IMR-90 (cell line): ENCODE measurements around the gene APP. TPM values are rescaled to one million over a fixed set of nuclear protein-coding genes. Genes with fewer than 3 reads are reported as not detected.

Experiments
- ATAC-seq: fragments of 200-7000 bp; cut with Tn5 transposase; 2 replicates; pipeline ENCODE4 v1.9.1; 2020; ENCODE audit warnings: low read depth, mild to moderate bottlenecking, moderate library complexity
- BruUV-seq: library from RNA; stranded (reverse); fragments of 400-500 nt; replicated peaks from 2 replicates; lab custom pipeline; 2021; lab: Mats Ljungman, UMichigan
- CTCF ChIA-PET: fragments of 300-600 bp; formaldehyde crosslinking; extraction: SDS; loops from one replicate; lab custom pipeline; 2021; ENCODE audit warnings: antibody characterized with exemption; lab: Yijun Ruan, JAX
- POLR2A ChIA-PET: fragments of 300-600 bp; sonication (Branson Sonifier 250); formaldehyde crosslinking; loops from one replicate; lab custom pipeline; 2022; ENCODE audit warnings: antibody characterized with exemption; ENCODE audit not compliant: unreplicated experiment; lab: Charles Lee
- DNase-seq: peaks from one replicate; pipeline ENCODE4 v3.0.0; 2013
- H2AFZ ChIP-seq: replicated peaks from 2 replicates; pipeline ENCODE3; 2013; ENCODE audit warnings: low read length, mild to moderate bottlenecking; ENCODE audit not compliant: poor library complexity
- H2AK5ac ChIP-seq: 2 replicates; pipeline ENCODE4 v1.6.1; 2013; ENCODE audit warnings: low read depth, low read length, inconsistent platforms
- H2AK9ac ChIP-seq: replicated peaks from 2 replicates; pipeline ENCODE3; 2013; ENCODE audit warnings: mild to moderate bottlenecking, low read depth, low read length, moderate library complexity; ENCODE audit not compliant: poor library complexity
- H2BK120ac ChIP-seq: 2 replicates; pipeline ENCODE4 v1.6.1; 2013; ENCODE audit warnings: low read depth, low read length, inconsistent platforms
- H2BK15ac ChIP-seq: 3 replicates; pipeline ENCODE4 v1.6.1; 2013; ENCODE audit warnings: low read depth, low read length, inconsistent platforms
- H2BK20ac ChIP-seq: 2 replicates; pipeline ENCODE4 v1.6.1; 2013; ENCODE audit warnings: low read depth, mild to moderate bottlenecking, inconsistent platforms, low read length, moderate library complexity
- H2BK5ac ChIP-seq: 2 replicates; pipeline ENCODE4 v1.6.1; 2013; ENCODE audit warnings: mild to moderate bottlenecking, low read depth, low read length, inconsistent platforms; ENCODE audit not compliant: poor library complexity, severe bottlenecking
- H3K14ac ChIP-seq: replicated peaks from 2 replicates; pipeline ENCODE4 v1.6.1; 2013; ENCODE audit warnings: low read depth, low read length, inconsistent platforms
- H3K18ac ChIP-seq: 2 replicates; pipeline ENCODE4 v1.6.1; 2013; ENCODE audit warnings: low read depth, low read length, control low read depth
- H3K23ac ChIP-seq: 2 replicates; pipeline ENCODE4 v1.6.1; 2013; ENCODE audit warnings: low read depth, low read length, inconsistent platforms
- H3K27ac ChIP-seq: 2 replicates; pipeline ENCODE4 v1.5.1; 2013; ENCODE audit warnings: mild to moderate bottlenecking, control low read depth, low read length; ENCODE audit not compliant: insufficient read depth
- H3K27me3 ChIP-seq: 2 replicates; pipeline ENCODE4 v1.6.1; 2013; ENCODE audit warnings: low read length; ENCODE audit not compliant: control insufficient read depth, insufficient read depth
- H3K36me3 ChIP-seq: 2 replicates; pipeline ENCODE4 v1.6.1; 2013; ENCODE audit warnings: low read length, mixed read lengths; ENCODE audit not compliant: control insufficient read depth, insufficient read depth
- H3K4ac ChIP-seq: 2 replicates; pipeline ENCODE4 v1.6.1; 2013; ENCODE audit warnings: low read depth, low read length, inconsistent platforms
- H3K4me1 ChIP-seq: 2 replicates; pipeline ENCODE4 v1.6.1; 2013; ENCODE audit warnings: low read length, mixed read lengths; ENCODE audit not compliant: control insufficient read depth, insufficient read depth
- H3K4me2 ChIP-seq: 2 replicates; pipeline ENCODE4 v1.6.1; 2013; ENCODE audit warnings: low read depth, mild to moderate bottlenecking, control low read depth, low read length, moderate library complexity
- H3K4me3 ChIP-seq: 2 replicates; pipeline ENCODE4 v1.5.1; 2013; ENCODE audit warnings: low read depth, mild to moderate bottlenecking, control low read depth, low read length, moderate library complexity; ENCODE audit not compliant: insufficient read depth
- H3K56ac ChIP-seq: 2 replicates; pipeline ENCODE4 v1.6.1; 2013; ENCODE audit warnings: low read length, inconsistent platforms; ENCODE audit not compliant: insufficient read depth; ENCODE audit errors: extremely low read depth
- H3K79me1 ChIP-seq, 2 experiments: 2 replicates each; pipeline ENCODE4 v1.6.1; 2013; ENCODE audit warnings: low read length in 2 of 2, inconsistent platforms in 1 of 2, low read depth in 1 of 2
- H3K9ac ChIP-seq: 2 replicates; pipeline ENCODE4 v1.6.1; 2013; ENCODE audit warnings: low read depth, low read length, control low read depth
- H3K9me1 ChIP-seq: 2 replicates; pipeline ENCODE4 v1.6.1; 2013; ENCODE audit warnings: low read length, inconsistent platforms; ENCODE audit not compliant: insufficient read depth
- H3K9me3 ChIP-seq: 2 replicates; pipeline ENCODE4 v1.6.1; 2013; ENCODE audit warnings: low read length; ENCODE audit not compliant: control insufficient read depth, insufficient read depth
- H4K20me1 ChIP-seq: 2 replicates; pipeline ENCODE4 v1.6.1; 2013; ENCODE audit warnings: low read length, inconsistent platforms; ENCODE audit not compliant: insufficient read depth
- H4K5ac ChIP-seq: 2 replicates; pipeline ENCODE4 v1.6.1; 2013; ENCODE audit warnings: mild to moderate bottlenecking, low read depth, low read length, control low read depth
- H4K8ac ChIP-seq, 2 experiments: 2 replicates each; pipeline ENCODE4 v1.6.1; 2013; ENCODE audit warnings: low read depth in 2 of 2, low read length in 2 of 2, control low read depth in 1 of 2, inconsistent platforms in 1 of 2
- H4K91ac ChIP-seq: 2 replicates; pipeline ENCODE4 v1.6.1; 2013; ENCODE audit warnings: low read depth, low read length, inconsistent platforms; ENCODE audit not compliant: insufficient read depth
- BHLHE40 ChIP-seq: fragments of 150-350 bp; IDR thresholded peaks from 2 replicates; pipeline ENCODE4 v1.6.1; 2016; ENCODE audit warnings: mild to moderate bottlenecking, low read depth, low read length
- CEBPB ChIP-seq: IDR thresholded peaks from 2 replicates; pipeline ENCODE4 v1.6.1; 2012; ENCODE audit warnings: low read depth, low read length, improper control_type of control experiment
- CHD1 ChIP-seq: IDR thresholded peaks from 2 replicates; pipeline ENCODE4 v1.6.1; 2012; ENCODE audit warnings: low read depth, low read length, improper control_type of control experiment
- ELK1 ChIP-seq: fragments of 150-350 bp; IDR thresholded peaks from 2 replicates; pipeline ENCODE4 v1.6.1; 2016; ENCODE audit warnings: low read depth, mild to moderate bottlenecking, low read length, moderate library complexity, borderline replicate concordance
- FOS ChIP-seq: fragments of 150-350 bp; IDR thresholded peaks from 2 replicates; pipeline ENCODE4 v1.6.1; 2016; ENCODE audit warnings: low read depth, low read length
- MXI1 ChIP-seq: IDR thresholded peaks from 2 replicates; pipeline ENCODE4 v1.6.1; 2012; ENCODE audit warnings: low read depth, mild to moderate bottlenecking, low read length, moderate library complexity, borderline replicate concordance
- NFE2L2 ChIP-seq: fragments of 150-350 bp; IDR thresholded peaks from 2 replicates; pipeline ENCODE4 v1.6.1; 2016; ENCODE audit warnings: low read depth, mild to moderate bottlenecking, low read length
- RAD21 ChIP-seq: IDR thresholded peaks from 2 replicates; pipeline ENCODE4 v1.6.1; 2012; ENCODE audit warnings: low read length, improper control_type of control experiment
- RCOR1 ChIP-seq: IDR thresholded peaks from 2 replicates; pipeline ENCODE4 v1.6.1; 2012; ENCODE audit warnings: mild to moderate bottlenecking, low read length, improper control_type of control experiment; ENCODE audit not compliant: insufficient replicate concordance
- WGBS, 2 experiments: methylation state at CpG; one replicate each; pipeline versions ENCODE4 v1.1.5 to v1.1.7; 2013; ENCODE audit warnings: missing lambda C conversion rate in 2 of 2; ENCODE audit not compliant: insufficient read length in 1 of 2; ENCODE audit errors: extremely low coverage in 2 of 2; 5-methylcytosine and 5-hydroxymethylcytosine counted together
- dilution Hi-C: fragments of 300-500 bp; cut with HindIII; formaldehyde crosslinking; loops from one replicate; pipeline ENCODE4 v1.14.3; 2018; ENCODE audit warnings: low sequenced_read_pairs; ENCODE audit not compliant: unreplicated experiment
- in situ Hi-C: fragments of 300-500 bp; cut with MboI; formaldehyde crosslinking; loops from 3 replicates; pipeline ENCODE4 v1.14.3; 2019; ENCODE audit warnings: low sequenced_read_pairs, inconsistent platforms, mixed read lengths
- intact Hi-C: fragments of 100-400 bp; cut with micrococcal nuclease; formaldehyde crosslinking; loops from 2 replicates; pipeline ENCODE4 v1.10.0; 2022
- polyA plus RNA-seq, 3 experiments: library from polyadenylated mRNA; depleted of rRNA; stranded (reverse); fragments of >200 nt; gene quantifications; 2 replicates each; pipeline ENCODE4 v1.2.3, GENCODE V29; 2012; ENCODE audit warnings: low replicate concordance in 1 of 3
- total RNA-seq: library from RNA; depleted of rRNA; stranded (reverse); fragments of >200 nt; gene quantifications from 2 replicates; pipeline ENCODE4 v1.2.3, GENCODE V29; 2012
- TF ChIP-seq, protein P1 (sequence below): conservative IDR thresholded peaks from 2 replicates; pipeline ENCODE4 v1.5.1; 2012; ENCODE audit warnings: mild to moderate bottlenecking, low read depth, low read length, improper control_type of control experiment
- TF ChIP-seq, protein P2 (sequence below): fragments of 150-350 bp; IDR thresholded peaks from 2 replicates; pipeline ENCODE4 v1.6.1; 2017; ENCODE audit warnings: mild to moderate bottlenecking, antibody characterized with exemption, low read length, low read depth

APP gene
- total and polyA plus RNA-seq, 2 of the 4 experiments (the other 2 are of a cell fraction) = 191 to 530 TPM

DNA sequence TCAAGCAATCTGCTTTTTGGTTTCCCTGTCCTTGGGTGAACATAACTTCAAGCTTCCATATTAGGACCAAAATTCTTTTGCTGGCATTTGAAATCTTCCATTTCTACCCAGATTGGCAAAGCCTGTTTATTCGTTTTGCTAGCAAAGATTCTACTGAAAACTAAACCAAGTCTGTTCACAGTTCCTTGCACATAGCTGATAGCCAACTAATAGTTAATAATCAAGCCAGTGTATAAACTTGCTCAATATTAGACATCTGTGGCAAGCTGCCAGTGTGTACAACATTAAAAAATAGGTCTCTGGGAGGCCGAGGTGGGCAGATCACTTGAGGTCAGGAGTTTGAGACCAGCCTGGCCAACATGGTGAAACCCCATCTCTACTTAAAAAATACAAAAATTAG, 6.3 kb downstream of the APP start:
- ChIA-PET CTCF (no interaction called here), POLR2A (no interaction called here)
- no peak overlapping the region for H2AK9ac ChIP-seq
- no TSS peak for BruUV-seq
- no peak overlapping the region for H2BK15ac ChIP-seq
- H3K4me2 ChIP-seq = no peak overlapping the region
- no peaks in the 10 kb centered on the region for H3K9me3 ChIP-seq
- H2BK120ac ChIP-seq = no peak overlapping the region
- H4K20me1 ChIP-seq = peaks cover 34% of the 10 kb centered on the region
- H2AK5ac ChIP-seq = no peak overlapping the region
- no peak overlapping the region for H2AFZ ChIP-seq
- DNase-seq (no peak), ATAC-seq (no peak)
- H3K4me3 ChIP-seq = no peak overlapping the region
- H3K4me1 ChIP-seq = peaks cover 10% of the 10 kb centered on the region
- in situ Hi-C loops (no loop called here), intact Hi-C loops (no loop called here), dilution Hi-C loops (no loop called here)
- H3K14ac ChIP-seq = no peak overlapping the region
- H3K23ac ChIP-seq = no peak overlapping the region
- H2BK20ac ChIP-seq = no peak overlapping the region
- WGBS, 2 experiments = 33% methylated on average over 1 of the region's 2 CpGs; no CpG with 5 or more reads in 1 of the 2 experiments
- H4K8ac ChIP-seq = no peak overlapping the region
- no peaks in the 10 kb centered on the region for H3K36me3 ChIP-seq
- no peak overlapping the region for H3K56ac ChIP-seq
- H4K91ac ChIP-seq = no peak overlapping the region
- H3K27ac ChIP-seq = no peak overlapping the region
- no peak overlapping the region for H3K9ac ChIP-seq
- no peak overlapping the region for H3K4ac ChIP-seq
- no peak overlapping the region for H2BK5ac ChIP-seq
- TF ChIP-seq RAD21 (no peak), CHD1 (no peak), NFE2L2 (no peak), BHLHE40 (no peak), ELK1 (no peak), RCOR1 (no peak), CEBPB (no peak), FOS (no peak), MXI1 (no peak)
- TF ChIP-seq, protein P1, sequence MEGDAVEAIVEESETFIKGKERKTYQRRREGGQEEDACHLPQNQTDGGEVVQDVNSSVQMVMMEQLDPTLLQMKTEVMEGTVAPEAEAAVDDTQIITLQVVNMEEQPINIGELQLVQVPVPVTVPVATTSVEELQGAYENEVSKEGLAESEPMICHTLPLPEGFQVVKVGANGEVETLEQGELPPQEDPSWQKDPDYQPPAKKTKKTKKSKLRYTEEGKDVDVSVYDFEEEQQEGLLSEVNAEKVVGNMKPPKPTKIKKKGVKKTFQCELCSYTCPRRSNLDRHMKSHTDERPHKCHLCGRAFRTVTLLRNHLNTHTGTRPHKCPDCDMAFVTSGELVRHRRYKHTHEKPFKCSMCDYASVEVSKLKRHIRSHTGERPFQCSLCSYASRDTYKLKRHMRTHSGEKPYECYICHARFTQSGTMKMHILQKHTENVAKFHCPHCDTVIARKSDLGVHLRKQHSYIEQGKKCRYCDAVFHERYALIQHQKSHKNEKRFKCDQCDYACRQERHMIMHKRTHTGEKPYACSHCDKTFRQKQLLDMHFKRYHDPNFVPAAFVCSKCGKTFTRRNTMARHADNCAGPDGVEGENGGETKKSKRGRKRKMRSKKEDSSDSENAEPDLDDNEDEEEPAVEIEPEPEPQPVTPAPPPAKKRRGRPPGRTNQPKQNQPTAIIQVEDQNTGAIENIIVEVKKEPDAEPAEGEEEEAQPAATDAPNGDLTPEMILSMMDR = no peak
- TF ChIP-seq, protein P2, sequence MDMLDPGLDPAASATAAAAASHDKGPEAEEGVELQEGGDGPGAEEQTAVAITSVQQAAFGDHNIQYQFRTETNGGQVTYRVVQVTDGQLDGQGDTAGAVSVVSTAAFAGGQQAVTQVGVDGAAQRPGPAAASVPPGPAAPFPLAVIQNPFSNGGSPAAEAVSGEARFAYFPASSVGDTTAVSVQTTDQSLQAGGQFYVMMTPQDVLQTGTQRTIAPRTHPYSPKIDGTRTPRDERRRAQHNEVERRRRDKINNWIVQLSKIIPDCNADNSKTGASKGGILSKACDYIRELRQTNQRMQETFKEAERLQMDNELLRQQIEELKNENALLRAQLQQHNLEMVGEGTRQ = no peak
- H4K5ac ChIP-seq = no peak overlapping the region
- peaks cover 9% of the 10 kb centered on the region for H3K9me1 ChIP-seq
- no peak overlapping the region for H3K18ac ChIP-seq
- H3K27me3 ChIP-seq = no peaks in the 10 kb centered on the region
- H3K79me1 ChIP-seq = peaks cover 12 to 45% of the 10 kb centered on the region in 2 experiments; a peak in 3 of 4 replicates
